WI38 (cell line): ENCODE data around the gene RIMS4.

Experiments used
- H3K4me3 ChIP-seq: 2 replicates; pipeline ENCODE4 v1.5.1; 2011; ENCODE audit warnings: low read depth, mild to moderate bottlenecking, control low read depth, low read length
- CTCF ChIP-seq: IDR thresholded peaks from 2 replicates; pipeline ENCODE4 v1.5.1; 2012; ENCODE audit warnings: low read depth, mild to moderate bottlenecking, control low read depth, low read length

The RIMS4 gene

GRCh38 chr20:44707018-44707579 is 103.2 kb downstream of the RIMS4 start:
- TF ChIP-seq CTCF: no peak
- no peak overlapping the region for H3K4me3 ChIP-seq

GRCh38 chr20:44706301-44707017 is 103.9 kb downstream of the RIMS4 start:
- no peak overlapping the region for H3K4me3 ChIP-seq
- TF ChIP-seq CTCF: no peak

- no peak overlapping the region for H3K4me3 ChIP-seq
- TF ChIP-seq CTCF: no peak
These were observed 104.8 kb downstream of the RIMS4 start for GRCh38 chr20:44705364-44706094.

GRCh38 chr20:44704551-44704971 is 105.8 kb downstream of the RIMS4 start:
- TF ChIP-seq CTCF: no peak
- no peak overlapping the region for H3K4me3 ChIP-seq

- H3K4me3 ChIP-seq: no peak overlapping the region
- no peak for TF ChIP-seq CTCF
These were observed 106.3 kb downstream of the RIMS4 start for GRCh38 chr20:44703956-44704488.

- no peak overlapping the region for H3K4me3 ChIP-seq
- no peak for TF ChIP-seq CTCF
These were observed 107.0 kb downstream of the RIMS4 start for GRCh38 chr20:44703183-44703925.
